CD14-positive monocyte (primary cell): ENCODE measurements around the gene DAZAP1. TPM values are rescaled to one million over a fixed set of nuclear protein-coding genes. Genes with fewer than 3 reads are reported as not detected.

Source experiments
- DNase-seq, 3 donors: peaks; one replicate each; pipeline ENCODE4 v3.0.0-alpha.2; 2011 to 2022
- H2AFZ ChIP-seq: 2 replicates; pipeline ENCODE4 v1.6.0; 2012; ENCODE audit warnings: mild to moderate bottlenecking, low read depth, low read length, inconsistent platforms; ENCODE audit not compliant: insufficient read depth, poor library complexity, severe bottlenecking
- H3K27ac ChIP-seq, 2 donors: 1 replicate in 1 of 2; 2 replicates in 1 of 2; pipeline ENCODE4 v1.5.1; 2012 to 2013; ENCODE audit warnings: low read length in 2 of 2, control low read depth in 1 of 2, inconsistent platforms in 1 of 2, low read depth in 1 of 2, mild to moderate bottlenecking in 1 of 2
- H3K27me3 ChIP-seq, 2 donors: one replicate each; pipeline versions ENCODE4 v1.6.0 to v1.6.1; 2011 to 2013; ENCODE audit warnings: low read length in 2 of 2; ENCODE audit not compliant: control insufficient read depth in 2 of 2, insufficient read depth in 2 of 2
- H3K36me3 ChIP-seq, 2 donors: replicated peaks in 1 of 2; 1 replicate in 1 of 2; 2 replicates in 1 of 2; pipeline versions ENCODE4 v1.5.1 to v1.6.1; 2012 to 2013; ENCODE audit warnings: low read length in 2 of 2, control low read depth in 1 of 2, inconsistent platforms in 1 of 2, mild to moderate bottlenecking in 1 of 2; ENCODE audit not compliant: insufficient read depth in 2 of 2, control insufficient read depth in 1 of 2
- H3K4me1 ChIP-seq, 2 donors: 1 replicate in 1 of 2; 2 replicates in 1 of 2; pipeline versions ENCODE4 v1.5.1 to v1.6.1; 2012 to 2013; ENCODE audit warnings: low read length in 2 of 2, control low read depth in 1 of 2, inconsistent platforms in 1 of 2, mild to moderate bottlenecking in 1 of 2, moderate library complexity in 1 of 2; ENCODE audit not compliant: insufficient read depth in 2 of 2, control insufficient read depth in 1 of 2
- H3K4me2 ChIP-seq: replicated peaks from 2 replicates; pipeline ENCODE3; 2012; ENCODE audit warnings: low read length, moderate library complexity, mild to moderate bottlenecking; ENCODE audit not compliant: poor library complexity, severe bottlenecking; ENCODE audit errors: extremely low read depth
- H3K4me3 ChIP-seq, 3 experiments: fragments of 200-600 bp in 1 of 3; sonication (generic) in 1 of 3; replicated peaks in 1 of 3; 1 replicate in 2 of 3; 2 replicates in 1 of 3; pipeline ENCODE4 v1.5.1; 2011 to 2013; ENCODE audit warnings: low read length in 3 of 3, mild to moderate bottlenecking in 3 of 3, control low read depth in 2 of 3, low read depth in 2 of 3, inconsistent platforms in 1 of 3, moderate library complexity in 1 of 3
- H3K79me2 ChIP-seq: 2 replicates; pipeline ENCODE4 v1.6.0; 2012; ENCODE audit warnings: mild to moderate bottlenecking, control low read depth, inconsistent platforms, low read length, moderate library complexity; ENCODE audit not compliant: insufficient read depth
- H3K9ac ChIP-seq: 2 replicates; pipeline ENCODE4 v1.6.0; 2017; ENCODE audit warnings: low read length, mild to moderate bottlenecking; ENCODE audit not compliant: insufficient read depth, poor library complexity, severe bottlenecking
- H3K9me3 ChIP-seq, 2 donors: replicated peaks in 1 of 2; 1 replicate in 1 of 2; 2 replicates in 1 of 2; pipeline versions ENCODE4 v1.5.1 to v1.6.1; 2012 to 2013; ENCODE audit warnings: low read length in 2 of 2, control low read depth in 1 of 2; ENCODE audit not compliant: control insufficient read depth in 1 of 2, insufficient read depth in 1 of 2
- H4K20me1 ChIP-seq: 2 replicates; pipeline ENCODE4 v1.6.0; 2012; ENCODE audit warnings: mild to moderate bottlenecking, low read length, control low read depth, moderate library complexity; ENCODE audit not compliant: insufficient read depth
- H3K27ac Mint-ChIP-seq, 7 donors: one replicate each; pipeline ENCODE4 v1.8.0; 2020; ENCODE audit warnings: mild to moderate bottlenecking in 7 of 7, mixed read lengths in 7 of 7, moderate library complexity in 6 of 7, inconsistent platforms in 2 of 7
- H3K27me3 Mint-ChIP-seq, 3 donors: one replicate each; pipeline ENCODE4 v1.8.0; 2021 to 2022; ENCODE audit warnings: low read depth in 3 of 3, mild to moderate bottlenecking in 3 of 3, mixed read lengths in 3 of 3, moderate library complexity in 3 of 3, inconsistent platforms in 1 of 3
- H3K36me3 Mint-ChIP-seq, 2 donors: one replicate each; pipeline ENCODE4 v1.8.0; 2020; ENCODE audit warnings: mixed read lengths in 2 of 2, inconsistent platforms in 1 of 2, mild to moderate bottlenecking in 1 of 2
- H3K4me1 Mint-ChIP-seq: one replicate; pipeline ENCODE4 v1.8.0; 2020; ENCODE audit warnings: mild to moderate bottlenecking, mixed read lengths
- H3K4me3 Mint-ChIP-seq, 2 donors: one replicate each; pipeline ENCODE4 v1.8.0; 2020; ENCODE audit warnings: mild to moderate bottlenecking in 2 of 2, mixed read lengths in 2 of 2, moderate library complexity in 1 of 2
- H3K9me3 Mint-ChIP-seq, 7 donors: one replicate each; pipeline ENCODE4 v1.8.0; 2020 to 2022; ENCODE audit warnings: mixed read lengths in 7 of 7, mild to moderate bottlenecking in 6 of 7, moderate library complexity in 6 of 7, inconsistent platforms in 2 of 7
- WGBS: methylation state at CpG from one replicate; pipeline ENCODE4 v1.1.5; 2013; ENCODE audit warnings: missing lambda C conversion rate; ENCODE audit not compliant: insufficient coverage; 5-methylcytosine and 5-hydroxymethylcytosine counted together
- intact Hi-C, 2 donors: fragments of 100-400 bp; cut with micrococcal nuclease; formaldehyde crosslinking; loops; one replicate each; pipeline versions ENCODE4 v1.15.0 to v1.15.1; 2023
- polyA plus RNA-seq, 3 donors: library from polyadenylated mRNA; depleted of rRNA in 1 of 3; unstranded in 2 of 3; stranded (reverse) in 1 of 3; fragments of 300-500 nt in 2 of 3; fragments of >200 nt in 1 of 3; fragmentation: Illumina TruSeq in 2 of 3; gene quantifications; 1 replicate in 2 of 3; 2 replicates in 1 of 3; pipeline ENCODE4 v1.2.3, GENCODE V29; 2012 to 2021
- TF ChIP-seq, protein P1 (sequence below): fragments of 200-600 bp; IDR thresholded peaks from one replicate; pipeline ENCODE4 v1.8.0; 2022; ENCODE audit warnings: antibody characterized with exemption, mild to moderate bottlenecking

The DAZAP1 gene
- polyA plus RNA-seq, 3 donors: 3.3 to 57.1 (median 4.2) TPM

- H3K27ac ChIP-seq: no peak overlapping the region
- no peak overlapping the region for H2AFZ ChIP-seq
- no peak overlapping the region for H3K4me3 ChIP-seq
- no peaks in the 10 kb centered on the region for H3K79me2 ChIP-seq
- peaks cover 10 to 13% of the 10 kb centered on the region in 2 donors for H3K36me3 ChIP-seq
- Mint-ChIP-seq H3K9me3 (peaks cover 0 to 3% (median 1%) of the 10 kb centered on the region in 7 donors), H3K27me3 (peaks cover 21 to 41% (median 31%) of the 10 kb centered on the region in 3 donors), H3K36me3 (peaks cover 5 to 6% of the 10 kb centered on the region in 2 donors), H3K27ac (no peak overlapping the region), H3K4me3 (no peak overlapping the region), H3K4me1 (peaks cover 28% of the 10 kb centered on the region)
- no peak for DNase-seq
- H3K9ac ChIP-seq: no peak overlapping the region
- H3K4me2 ChIP-seq: no peak overlapping the region
- 94% methylated on average over 18 of the region's 19 CpGs for WGBS
- H3K9me3 ChIP-seq: no peaks in the 10 kb centered on the region
- intact Hi-C loops: no loop called here
- H3K4me1 ChIP-seq: peaks cover 20 to 42% of the 10 kb centered on the region in 2 donors
- H4K20me1 ChIP-seq: no peaks in the 10 kb centered on the region
- peaks cover 4 to 32% of the 10 kb centered on the region in 2 donors for H3K27me3 ChIP-seq
- TF ChIP-seq, protein P1, sequence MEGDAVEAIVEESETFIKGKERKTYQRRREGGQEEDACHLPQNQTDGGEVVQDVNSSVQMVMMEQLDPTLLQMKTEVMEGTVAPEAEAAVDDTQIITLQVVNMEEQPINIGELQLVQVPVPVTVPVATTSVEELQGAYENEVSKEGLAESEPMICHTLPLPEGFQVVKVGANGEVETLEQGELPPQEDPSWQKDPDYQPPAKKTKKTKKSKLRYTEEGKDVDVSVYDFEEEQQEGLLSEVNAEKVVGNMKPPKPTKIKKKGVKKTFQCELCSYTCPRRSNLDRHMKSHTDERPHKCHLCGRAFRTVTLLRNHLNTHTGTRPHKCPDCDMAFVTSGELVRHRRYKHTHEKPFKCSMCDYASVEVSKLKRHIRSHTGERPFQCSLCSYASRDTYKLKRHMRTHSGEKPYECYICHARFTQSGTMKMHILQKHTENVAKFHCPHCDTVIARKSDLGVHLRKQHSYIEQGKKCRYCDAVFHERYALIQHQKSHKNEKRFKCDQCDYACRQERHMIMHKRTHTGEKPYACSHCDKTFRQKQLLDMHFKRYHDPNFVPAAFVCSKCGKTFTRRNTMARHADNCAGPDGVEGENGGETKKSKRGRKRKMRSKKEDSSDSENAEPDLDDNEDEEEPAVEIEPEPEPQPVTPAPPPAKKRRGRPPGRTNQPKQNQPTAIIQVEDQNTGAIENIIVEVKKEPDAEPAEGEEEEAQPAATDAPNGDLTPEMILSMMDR: no peak
These were observed 8.3 kb upstream of the DAZAP1 start for GRCh38 chr19:1399079-1399478.

GRCh38 chr19:1399745-1400144 is 7.6 kb upstream of the DAZAP1 start:
- no peak overlapping the region for H3K4me3 ChIP-seq
- no peak overlapping the region for H3K4me2 ChIP-seq
- peaks cover 21 to 44% (median 31%) of the 10 kb centered on the region in 3 donors for H3K27me3 Mint-ChIP-seq
- no peak overlapping the region for H3K27ac ChIP-seq
- no peaks in the 10 kb centered on the region for H3K79me2 ChIP-seq
- H4K20me1 ChIP-seq: no peaks in the 10 kb centered on the region
- peaks cover 4 to 32% of the 10 kb centered on the region in 2 donors for H3K27me3 ChIP-seq
- no peaks in the 10 kb centered on the region for H3K9me3 ChIP-seq
- peaks cover 24 to 47% of the 10 kb centered on the region in 2 donors for H3K4me1 ChIP-seq
- 96% methylated on average over 14 of the region's 15 CpGs for WGBS
- peaks cover 33% of the 10 kb centered on the region for H3K4me1 Mint-ChIP-seq
- TF ChIP-seq, protein P1: no peak
- H3K4me3 Mint-ChIP-seq: no peak overlapping the region
- DNase-seq: no peak
- intact Hi-C loops: no loop called here
- H3K9me3 Mint-ChIP-seq: peaks cover 0 to 3% (median 1%) of the 10 kb centered on the region in 7 donors
- H3K36me3 ChIP-seq: peaks cover 3 to 8% of the 10 kb centered on the region in 2 donors
- H3K27ac Mint-ChIP-seq: no peak overlapping the region
- H3K9ac ChIP-seq: no peak overlapping the region
- peaks cover 0 to 3% of the 10 kb centered on the region in 2 donors for H3K36me3 Mint-ChIP-seq
- no peak overlapping the region for H2AFZ ChIP-seq
